DOHH2 (cell line): Measurements from ENCODE around the gene TRIM28.

Source experiments
- H3F3A ChIP-seq: fragments of 200-600 bp; sonication (generic), shearing (Covaris generic); 2 replicates; pipeline ENCODE4 v1.6.0; 2016; ENCODE audit warnings: antibody characterized with exemption, mild to moderate bottlenecking; ENCODE audit not compliant: control insufficient read depth, insufficient read depth
- H3K27ac ChIP-seq: fragments of 200-600 bp; sonication (generic); 2 replicates; pipeline ENCODE4 v1.5.1; 2014; ENCODE audit warnings: low read depth, mild to moderate bottlenecking, low read length, moderate library complexity
- H3K27me3 ChIP-seq: fragments of 200-600 bp; sonication (generic); 2 replicates; pipeline ENCODE4 v1.6.1; 2014; ENCODE audit warnings: mild to moderate bottlenecking, low read length, mixed read lengths; ENCODE audit not compliant: control insufficient read depth
- H3K36me3 ChIP-seq: fragments of 200-600 bp; sonication (generic); 2 replicates; pipeline ENCODE4 v1.6.1; 2014; ENCODE audit warnings: mild to moderate bottlenecking, low read length, moderate library complexity, mixed read lengths; ENCODE audit not compliant: control insufficient read depth
- H3K4me1 ChIP-seq: fragments of 200-600 bp; sonication (generic); 2 replicates; pipeline ENCODE4 v1.6.1; 2014; ENCODE audit warnings: mild to moderate bottlenecking, low read length, mixed read lengths; ENCODE audit not compliant: control insufficient read depth
- H3K4me2 ChIP-seq: fragments of 200-600 bp; sonication (generic); 2 replicates; pipeline ENCODE4 v1.6.0; 2014; ENCODE audit warnings: mild to moderate bottlenecking, low read length, moderate library complexity
- H3K4me3 ChIP-seq: fragments of 200-600 bp; sonication (generic); 2 replicates; pipeline ENCODE4 v1.5.1; 2014; ENCODE audit warnings: mild to moderate bottlenecking, low read length, mixed read lengths
- H3K79me2 ChIP-seq: fragments of 200-600 bp; sonication (generic); 2 replicates; pipeline ENCODE4 v1.6.1; 2014; ENCODE audit warnings: mild to moderate bottlenecking, low read length, mixed read lengths; ENCODE audit not compliant: control insufficient read depth
- H3K9me2 ChIP-seq: fragments of 200-600 bp; sonication (generic); replicated peaks from 2 replicates; pipeline ENCODE4 v1.6.1; 2014; ENCODE audit warnings: mild to moderate bottlenecking, low read length, mixed read lengths; ENCODE audit not compliant: control insufficient read depth
- H3K9me3 ChIP-seq: fragments of 200-600 bp; sonication (generic); 2 replicates; pipeline ENCODE4 v1.6.1; 2014; ENCODE audit warnings: antibody characterized with exemption, low read length, mixed read lengths; ENCODE audit not compliant: control insufficient read depth, insufficient read depth
- H4K20me1 ChIP-seq: fragments of 200-600 bp; sonication (generic); 2 replicates; pipeline ENCODE4 v1.6.0; 2014; ENCODE audit warnings: low read depth, mild to moderate bottlenecking, antibody characterized with exemption, low read length, moderate library complexity; ENCODE audit not compliant: control insufficient read depth, insufficient read depth
- CTCF ChIP-seq: fragments of 200-600 bp; sonication (generic); IDR thresholded peaks from one replicate; pipeline ENCODE4 v1.5.1; 2014; ENCODE audit warnings: antibody characterized with exemption, mild to moderate bottlenecking, low read depth, low read length; ENCODE audit not compliant: poor library complexity, severe bottlenecking
- EZH2phosphoT487 ChIP-seq: fragments of 200-600 bp; sonication (generic); IDR thresholded peaks from 2 replicates; pipeline ENCODE4 v1.6.1; 2017; ENCODE audit warnings: borderline replicate concordance, mild to moderate bottlenecking, antibody characterized with exemption, low read length, moderate library complexity, mixed read lengths

TRIM28 gene

GRCh38 chr19:58544591-58545285, 874 bp downstream of the TRIM28 start:
- H3K36me3 ChIP-seq, result peaks cover 51% of the 10 kb centered on the region
- H3K4me3 ChIP-seq, result peak overlapping the region; percentile 94
- H3K27ac ChIP-seq, result peak overlapping the region; percentile 82
- H3K9me2 ChIP-seq, result no peaks in the 10 kb centered on the region
- peak overlapping the region; percentile 91 for H3K4me2 ChIP-seq
- peaks cover 27% of the 10 kb centered on the region for H3K4me1 ChIP-seq
- H3K79me2 ChIP-seq, result peaks cover 49% of the 10 kb centered on the region
- no peaks in the 10 kb centered on the region for H3K9me3 ChIP-seq
- peaks cover 27% of the 10 kb centered on the region for H3F3A ChIP-seq
- peaks cover 26% of the 10 kb centered on the region for H4K20me1 ChIP-seq
- TF ChIP-seq EZH2phosphoT487 (no peak), CTCF (no peak)
- no peaks in the 10 kb centered on the region for H3K27me3 ChIP-seq

DNA sequence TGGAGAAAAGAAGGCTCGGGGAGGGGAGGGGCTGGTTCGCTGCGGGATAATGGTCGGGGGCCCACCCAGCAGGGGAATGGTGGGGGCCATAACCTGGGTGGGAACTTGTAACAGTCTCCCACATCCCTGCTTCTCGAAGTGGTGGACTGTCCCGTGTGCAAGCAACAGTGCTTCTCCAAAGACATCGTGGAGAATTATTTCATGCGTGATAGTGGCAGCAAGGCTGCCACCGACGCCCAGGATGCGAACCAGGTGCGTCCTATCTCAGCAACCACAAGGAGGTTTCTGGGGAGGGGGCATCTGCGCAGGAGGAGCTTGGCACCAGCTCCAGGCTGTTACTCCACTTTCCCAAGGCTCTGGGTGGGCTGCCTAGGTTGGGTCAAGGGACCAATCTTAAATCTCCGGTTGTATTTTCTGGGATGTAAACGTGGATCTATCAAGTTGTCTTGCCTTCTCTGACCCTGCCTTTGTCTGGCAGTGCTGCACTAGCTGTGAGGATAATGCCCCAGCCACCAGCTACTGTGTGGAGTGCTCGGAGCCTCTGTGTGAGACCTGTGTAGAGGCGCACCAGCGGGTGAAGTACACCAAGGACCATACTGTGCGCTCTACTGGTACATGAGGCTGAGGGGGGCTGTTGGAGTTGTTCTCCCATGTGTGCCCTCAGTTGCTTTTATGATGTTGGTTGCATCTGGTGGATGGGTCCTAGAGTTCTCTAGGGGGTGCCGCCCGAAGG, 1.6 kb downstream of the TRIM28 start:
- Histone ChIP-seq H3K9me2 (no peaks in the 10 kb centered on the region), H3K79me2 (peaks cover 49% of the 10 kb centered on the region), H3K4me3 (peak overlapping the region; percentile 94), H3K27ac (peak overlapping the region; percentile 53), H3K27me3 (no peaks in the 10 kb centered on the region), H3K4me1 (peaks cover 27% of the 10 kb centered on the region), H3K9me3 (no peaks in the 10 kb centered on the region), H3K4me2 (peak overlapping the region; percentile 91), H3F3A (peaks cover 27% of the 10 kb centered on the region), H3K36me3 (peaks cover 58% of the 10 kb centered on the region), H4K20me1 (peaks cover 26% of the 10 kb centered on the region)
- TF ChIP-seq CTCF, result no peak
- no peak for TF ChIP-seq EZH2phosphoT487

DNA sequence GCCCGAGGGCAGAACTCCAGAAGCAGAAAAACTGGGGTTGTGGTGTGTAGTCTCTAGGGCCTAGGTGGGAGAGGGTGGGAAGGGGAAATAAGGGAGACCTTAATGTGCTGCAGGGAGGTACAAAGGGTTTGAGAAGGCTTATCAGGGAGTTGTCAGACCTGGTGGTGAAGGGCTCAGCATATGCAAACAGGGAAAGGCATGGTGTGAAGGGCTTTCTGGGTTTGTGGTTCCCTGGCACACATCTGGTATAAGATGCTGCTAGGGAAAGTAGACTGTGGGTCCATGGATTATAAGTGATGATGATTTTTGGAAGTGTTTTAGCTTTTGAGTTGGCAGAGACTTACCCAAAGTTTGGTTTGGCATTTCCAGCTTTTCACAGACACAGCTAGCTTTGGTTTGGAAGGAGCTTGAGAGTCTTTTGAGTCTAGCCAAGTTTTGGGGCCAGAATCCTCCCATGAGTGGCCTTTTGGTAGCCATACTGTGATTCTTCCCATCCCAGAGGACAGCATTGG, 2.2 kb downstream of the TRIM28 start:
- peak overlapping the region; percentile 94 for H3K4me3 ChIP-seq
- TF ChIP-seq CTCF (no peak), EZH2phosphoT487 (no peak)
- H3K9me3 ChIP-seq, result no peaks in the 10 kb centered on the region
- H3K27me3 ChIP-seq, result no peaks in the 10 kb centered on the region
- H3K79me2 ChIP-seq, result peaks cover 54% of the 10 kb centered on the region
- H4K20me1 ChIP-seq, result peaks cover 26% of the 10 kb centered on the region
- H3K36me3 ChIP-seq, result peaks cover 64% of the 10 kb centered on the region
- no peaks in the 10 kb centered on the region for H3K9me2 ChIP-seq
- peak overlapping the region; percentile 91 for H3K4me2 ChIP-seq
- peak overlapping the region; percentile 53; the same call in 1 of the 2 replicates for H3K27ac ChIP-seq
- H3K4me1 ChIP-seq, result peaks cover 27% of the 10 kb centered on the region
- peaks cover 33% of the 10 kb centered on the region for H3F3A ChIP-seq
